NB4 (cell line): ENCODE measurements around the gene CLNK.

Source experiments
- CTCF ChIP-seq: IDR thresholded peaks from one replicate; pipeline ENCODE4 v1.5.1; 2012; ENCODE audit warnings: low read depth, low read length
- MYC ChIP-seq: IDR thresholded peaks from 2 replicates; pipeline ENCODE4 v1.6.1; 2011; ENCODE audit warnings: low read depth, low read length
- POLR2A ChIP-seq: IDR thresholded peaks from 2 replicates; pipeline ENCODE4 v1.6.1; 2011; ENCODE audit warnings: mild to moderate bottlenecking; ENCODE audit not compliant: insufficient read length; ENCODE audit errors: extremely low read depth
- TF ChIP-seq, protein P1 (sequence below): IDR thresholded peaks from 2 replicates; pipeline ENCODE4 v1.6.1; 2011; ENCODE audit warnings: low read depth, low read length

GRCh38 chr4:10696253-10696652, 11.7 kb upstream of the CLNK start:
- TF ChIP-seq CTCF (no peak), POLR2A (no peak), MYC (no peak)
- TF ChIP-seq, protein P1, sequence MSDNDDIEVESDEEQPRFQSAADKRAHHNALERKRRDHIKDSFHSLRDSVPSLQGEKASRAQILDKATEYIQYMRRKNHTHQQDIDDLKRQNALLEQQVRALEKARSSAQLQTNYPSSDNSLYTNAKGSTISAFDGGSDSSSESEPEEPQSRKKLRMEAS = no peak
